NCI-H146 treated with DMSO at 0.1 percent for 48 hours (cell line): Measurements from ENCODE around the gene RNF213.
A peak's percentile ranks its signal among the peaks of the same experiment; 100 is the strongest.

Source experiments
- DNase-seq: peaks from one replicate; lab custom pipeline; 2025; ENCODE audit not compliant: unreplicated experiment; lab: John Stamatoyannopoulos, UW

The RNF213 gene

DNA sequence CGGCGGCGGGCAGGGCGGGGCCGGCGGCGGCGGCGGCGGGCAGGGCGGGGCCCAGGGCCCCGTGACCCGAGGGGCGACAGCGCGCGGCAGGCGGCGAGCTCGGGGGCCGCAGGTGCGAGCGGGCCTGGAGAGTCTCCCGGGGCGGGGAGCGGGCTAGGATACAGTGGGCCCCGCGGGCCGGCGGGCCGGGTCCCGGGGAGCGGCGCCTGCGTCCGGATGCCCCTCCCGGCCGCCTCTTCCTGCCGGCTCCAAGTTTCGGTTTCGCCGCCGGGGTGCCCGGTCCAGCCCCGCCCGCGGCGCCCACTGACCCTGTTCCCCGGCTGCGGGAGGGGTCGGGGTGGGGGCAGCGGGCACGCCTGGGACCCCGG, at the start of gene RNF213:
Gene RNF213 (plus strand): TSS at position 62 of the 368 bp plus-strand sequence. CDS start 2,830 bp downstream, outside the sequence.
- peak; percentile 32 for DNase-seq

- DNase-seq, result no peak
These were observed 48.5 kb upstream of the RNF213 start for GRCh38 chr17:80212109-80212508.

DNA sequence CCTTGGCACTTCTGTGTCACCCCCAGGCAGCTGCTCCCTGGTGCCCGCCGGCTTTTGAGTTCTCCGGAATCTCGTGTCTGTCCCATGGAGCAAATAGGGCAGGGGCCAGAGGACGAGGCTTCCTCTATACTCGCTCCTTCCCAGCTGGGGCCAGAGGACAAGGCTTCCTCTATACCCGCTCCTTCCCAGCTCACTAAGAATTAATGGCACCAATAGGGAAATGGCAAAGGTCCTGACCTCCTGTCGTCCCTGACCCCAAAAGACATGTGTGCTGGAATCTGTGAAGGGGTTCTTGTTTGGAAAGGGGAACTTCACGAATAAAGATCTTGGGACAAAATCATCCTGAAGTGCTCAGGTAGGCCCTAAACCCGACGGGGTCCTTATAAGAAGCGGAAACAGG, 48.1 kb upstream of the RNF213 start:
- DNase-seq, result no peak

DNA sequence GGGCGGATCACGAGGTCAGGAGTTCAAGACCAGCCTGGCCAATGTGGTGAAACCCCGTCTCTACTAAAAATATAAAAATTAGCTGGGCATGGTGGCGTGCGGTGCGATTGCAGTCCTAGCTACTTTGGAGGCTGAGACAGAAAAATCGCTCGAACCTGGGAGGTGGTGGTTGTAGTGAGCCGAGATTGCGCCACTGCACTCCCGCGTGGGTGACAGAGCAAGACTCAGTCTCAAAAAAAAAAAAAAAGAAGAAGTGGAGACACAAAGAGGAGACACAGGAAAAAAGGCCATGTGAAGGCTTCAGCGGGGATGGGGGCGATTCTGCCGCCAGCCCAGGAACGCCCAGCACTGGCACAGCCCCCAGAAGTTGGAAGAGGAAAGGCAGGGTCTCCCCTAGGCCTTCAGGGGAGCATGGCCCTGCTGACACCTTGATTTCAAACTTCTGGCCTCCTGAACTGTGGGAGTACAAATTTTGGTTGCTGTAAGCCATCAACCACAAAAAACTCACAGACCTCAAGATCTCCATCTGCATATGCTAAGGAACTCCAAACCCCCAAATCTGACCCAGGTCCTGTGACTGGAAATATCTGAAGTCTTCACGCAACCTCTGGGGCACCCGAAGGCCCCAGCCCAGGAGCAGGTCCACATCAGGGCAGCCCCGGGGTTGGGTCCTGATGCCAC, 47.5 kb upstream of the RNF213 start:
- DNase-seq, result no peak

- DNase-seq, result no peak
These were observed 47.0 kb upstream of the RNF213 start for GRCh38 chr17:80213643-80213975.

- no peak for DNase-seq
These were observed 46.4 kb upstream of the RNF213 start for GRCh38 chr17:80214012-80214877.

DNA sequence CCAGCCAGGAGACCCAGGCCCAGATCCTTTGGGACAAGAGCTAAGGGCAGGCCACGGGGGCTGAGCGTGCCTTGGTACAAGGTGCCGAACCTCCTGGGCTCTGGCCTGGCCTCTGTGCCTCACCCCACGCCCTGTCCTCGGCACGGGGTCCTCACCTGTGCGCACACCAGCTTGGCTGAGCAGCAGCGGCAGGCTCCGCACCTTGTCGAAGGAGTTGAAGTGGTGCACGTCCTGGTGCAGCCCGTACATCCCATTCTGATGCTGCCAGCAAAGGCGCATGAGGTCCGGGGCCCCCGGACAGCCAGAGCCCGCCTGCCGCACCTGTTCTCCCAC, 45.8 kb upstream of the RNF213 start:
- no peak for DNase-seq

DNA sequence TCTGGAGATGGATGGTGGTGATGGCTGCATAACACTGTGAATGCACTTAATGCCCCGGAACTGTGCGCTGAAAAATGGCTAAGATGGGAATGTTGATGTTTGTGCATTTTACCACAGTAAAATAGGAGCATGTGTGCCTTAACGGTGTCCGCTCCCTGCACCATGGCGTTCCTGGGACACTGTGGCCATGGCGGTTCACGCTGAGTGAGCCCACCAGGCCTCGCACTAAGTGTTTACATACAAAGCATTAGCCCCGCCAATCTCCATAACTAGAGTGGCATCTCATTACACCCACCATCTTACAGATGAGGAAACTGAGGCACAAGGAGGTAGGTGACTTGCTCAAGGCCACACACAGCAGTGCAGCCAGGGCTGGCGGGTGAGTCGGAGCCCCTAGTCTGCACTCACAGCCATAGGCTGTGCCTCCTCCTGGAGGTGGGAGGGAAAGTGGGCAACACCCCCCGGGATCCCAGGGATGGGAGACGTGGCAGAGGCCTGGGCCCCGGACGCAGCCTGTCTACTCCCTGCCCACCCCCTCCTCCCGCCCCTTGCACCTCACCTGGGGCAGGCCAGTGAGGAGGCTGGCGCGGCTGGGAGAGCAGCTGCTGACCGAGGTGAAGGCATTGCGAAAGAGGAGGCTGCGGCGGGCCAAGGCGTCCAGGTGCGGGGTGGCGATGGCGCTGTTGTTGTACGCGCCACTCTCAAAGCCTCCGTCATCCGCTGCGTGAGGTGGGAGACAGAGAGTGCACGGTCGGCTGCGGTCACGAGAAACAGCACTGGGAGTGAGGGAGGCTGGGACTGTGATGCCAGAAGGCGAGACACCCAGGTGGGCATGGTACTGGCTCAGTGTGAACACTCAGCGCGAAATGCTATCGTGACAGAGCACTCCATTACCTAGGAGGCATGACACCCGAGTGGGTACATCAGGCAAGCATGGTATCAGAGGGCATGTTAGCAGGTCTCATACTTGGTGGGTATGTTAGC, 43.9 kb upstream of the RNF213 start:
- DNase-seq, result no peak

DNA sequence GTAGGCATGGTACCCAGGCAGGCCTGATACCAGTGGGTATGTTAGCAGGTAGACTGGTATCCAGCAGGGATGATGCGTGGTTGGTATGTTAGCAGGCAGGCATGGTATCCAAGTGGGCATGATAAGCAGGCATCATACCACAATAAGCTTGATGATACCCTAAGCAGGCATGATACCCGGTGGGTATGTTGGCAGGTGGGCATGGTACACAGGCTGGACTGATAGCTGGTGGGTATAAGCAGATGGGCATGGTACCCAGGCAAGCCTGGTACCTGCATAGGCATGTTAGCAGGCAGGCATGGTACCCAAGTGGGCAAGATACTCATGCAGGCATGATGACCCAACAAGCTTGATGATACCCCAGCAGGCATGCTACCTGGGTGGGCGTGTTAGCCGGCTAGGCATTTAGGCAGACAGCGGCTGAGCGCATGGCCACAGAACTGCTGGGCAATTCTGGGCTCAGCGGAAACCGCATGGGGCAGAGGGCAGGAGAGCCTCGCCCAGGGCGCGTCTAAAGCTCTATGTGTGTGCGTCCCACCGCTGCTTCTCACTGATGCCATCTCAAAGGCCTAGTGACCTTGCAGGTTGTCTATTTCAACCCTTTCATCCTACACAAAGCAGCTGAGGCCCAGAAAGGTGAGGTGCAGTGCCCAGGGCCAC, 42.8 kb upstream of the RNF213 start:
- DNase-seq, result no peak

DNA sequence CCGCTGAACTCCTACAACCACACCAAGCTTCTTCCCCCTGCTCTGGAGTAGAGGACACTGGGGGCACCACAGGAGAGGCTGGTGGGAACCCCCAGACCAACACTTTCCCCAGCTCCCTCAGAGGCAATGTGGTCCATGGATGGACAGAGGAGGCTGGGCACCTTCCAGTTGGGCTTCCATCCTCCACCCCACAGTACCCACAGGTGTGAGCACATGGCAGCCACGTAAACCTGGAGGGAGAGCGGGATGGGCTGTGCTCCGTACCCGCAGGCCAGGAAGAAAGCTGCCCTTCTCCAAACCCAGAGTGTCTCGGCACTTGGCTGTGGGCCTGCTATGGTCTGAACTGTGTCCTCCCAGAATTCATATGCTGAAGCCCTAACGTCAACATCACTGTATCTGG, 42.3 kb upstream of the RNF213 start:
- DNase-seq, result no peak

DNA sequence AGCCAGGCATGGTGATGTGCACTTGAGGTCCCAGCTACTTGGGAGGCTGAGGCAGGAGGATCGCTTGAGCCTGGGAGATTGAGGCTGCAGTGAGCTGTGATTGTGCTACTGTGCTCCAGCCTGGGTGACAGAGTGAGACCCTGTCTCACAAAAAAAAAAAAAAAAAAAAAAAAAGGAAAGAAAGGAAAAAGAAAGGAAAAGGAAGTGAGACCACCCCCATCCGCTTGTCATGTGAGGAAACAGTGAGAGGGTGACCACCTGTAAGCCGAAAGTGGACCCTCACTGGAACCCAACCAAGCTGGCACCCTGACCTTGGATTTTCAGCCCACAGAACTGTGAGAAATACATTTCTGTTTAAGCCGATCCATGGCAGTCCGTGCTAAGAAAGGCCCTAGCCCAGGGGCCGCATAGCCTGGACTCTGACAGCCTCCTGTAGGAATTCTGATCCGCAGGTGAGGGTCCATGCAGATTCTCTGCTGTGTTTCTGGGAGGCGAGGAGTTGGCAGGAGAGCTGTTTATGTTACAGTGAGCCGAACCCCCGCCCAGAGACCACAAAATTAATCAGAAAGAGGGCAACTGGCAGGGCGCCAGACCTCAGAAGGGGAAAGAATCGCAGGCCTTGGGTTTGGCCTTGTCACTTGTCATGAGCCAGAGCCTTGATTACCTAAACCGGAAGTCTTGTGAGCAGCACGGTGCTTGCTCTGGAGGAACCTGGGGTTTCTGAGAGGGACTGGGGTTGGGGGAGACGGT, 41.5 kb upstream of the RNF213 start:
- DNase-seq, result peak; percentile 1

GRCh38 chr17:80219763-80220053, 40.9 kb upstream of the RNF213 start:
- no peak for DNase-seq

GRCh38 chr17:80220054-80220735, 40.5 kb upstream of the RNF213 start, which contains the start of the genes SGSH and SLC26A11:
SGSH (minus strand) TSS chr17:80220333; CDS start chr17:80220313, 20 bp downstream.
SLC26A11 (plus strand) TSS chr17:80220427; CDS start chr17:80221561, 1,134 bp downstream.
- peak; percentile 67 for DNase-seq

- DNase-seq, result peak; percentile 19
These were observed 39.9 kb upstream of the RNF213 start for GRCh38 chr17:80220736-80221215.

DNA sequence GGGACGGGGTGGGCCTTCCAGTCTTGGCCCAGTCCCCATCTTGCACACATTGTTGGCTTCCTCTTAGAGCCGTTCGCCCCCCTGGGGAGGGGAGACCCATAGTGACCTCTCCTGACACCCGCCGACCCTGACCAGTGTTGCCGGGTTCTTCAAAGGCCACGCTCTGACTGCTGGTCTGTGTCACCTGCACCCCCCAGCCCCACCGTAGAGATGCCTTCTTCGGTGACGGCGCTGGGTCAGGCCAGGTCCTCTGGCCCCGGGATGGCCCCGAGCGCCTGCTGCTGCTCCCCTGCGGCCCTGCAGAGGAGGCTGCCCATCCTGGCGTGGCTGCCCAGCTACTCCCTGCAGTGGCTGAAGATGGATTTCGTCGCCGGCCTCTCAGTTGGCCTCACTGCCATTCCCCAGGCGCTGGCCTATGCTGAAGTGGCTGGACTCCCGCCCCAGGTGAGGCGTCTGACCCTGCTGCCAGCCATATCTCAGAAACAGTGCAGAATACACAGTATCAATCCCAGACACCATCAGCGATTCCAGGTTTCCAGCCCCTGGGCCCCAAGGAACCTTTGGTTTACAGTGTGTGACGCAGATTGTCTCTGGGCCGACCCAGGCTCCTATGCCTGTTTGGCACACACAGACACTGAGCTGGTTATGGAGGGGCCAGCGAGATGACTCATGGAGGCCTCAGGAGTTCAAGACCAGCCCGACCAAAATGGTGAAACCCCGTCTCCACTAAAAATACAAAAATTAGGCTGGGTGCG, 39.1 kb upstream of the RNF213 start:
- DNase-seq, result no peak

DNA sequence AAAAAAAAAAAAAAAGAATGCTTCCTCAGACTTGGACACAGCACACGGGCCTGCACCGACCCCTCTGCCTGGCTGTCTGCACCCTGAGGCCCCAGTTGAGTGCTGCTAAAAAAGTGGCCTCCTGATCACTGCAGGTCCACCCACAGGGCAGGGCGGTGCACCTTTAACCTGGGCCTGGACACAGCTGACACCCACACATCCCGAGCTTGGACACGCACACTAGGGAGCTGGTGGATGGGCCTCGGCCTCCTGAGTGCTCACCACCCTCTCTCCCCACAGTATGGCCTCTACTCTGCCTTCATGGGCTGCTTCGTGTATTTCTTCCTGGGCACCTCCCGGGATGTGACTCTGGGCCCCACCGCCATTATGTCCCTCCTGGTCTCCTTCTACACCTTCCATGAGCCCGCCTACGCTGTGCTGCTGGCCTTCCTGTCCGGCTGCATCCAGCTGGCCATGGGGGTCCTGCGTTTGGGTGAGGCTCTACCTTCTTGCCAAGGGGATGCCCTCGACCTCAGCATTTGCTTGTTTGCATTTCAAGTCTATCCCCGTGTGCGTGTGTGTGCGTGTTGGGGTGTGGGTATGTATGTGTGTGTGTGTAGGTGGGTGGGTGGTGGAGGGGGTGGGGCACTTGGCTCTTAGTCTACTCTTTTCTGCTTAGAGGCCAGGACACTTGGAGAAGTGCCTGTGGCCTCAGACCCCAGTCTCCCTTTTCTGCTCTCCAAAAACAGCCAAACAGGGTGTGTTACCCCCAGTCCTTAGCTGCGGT, 38.1 kb upstream of the RNF213 start:
- no peak for DNase-seq

DNA sequence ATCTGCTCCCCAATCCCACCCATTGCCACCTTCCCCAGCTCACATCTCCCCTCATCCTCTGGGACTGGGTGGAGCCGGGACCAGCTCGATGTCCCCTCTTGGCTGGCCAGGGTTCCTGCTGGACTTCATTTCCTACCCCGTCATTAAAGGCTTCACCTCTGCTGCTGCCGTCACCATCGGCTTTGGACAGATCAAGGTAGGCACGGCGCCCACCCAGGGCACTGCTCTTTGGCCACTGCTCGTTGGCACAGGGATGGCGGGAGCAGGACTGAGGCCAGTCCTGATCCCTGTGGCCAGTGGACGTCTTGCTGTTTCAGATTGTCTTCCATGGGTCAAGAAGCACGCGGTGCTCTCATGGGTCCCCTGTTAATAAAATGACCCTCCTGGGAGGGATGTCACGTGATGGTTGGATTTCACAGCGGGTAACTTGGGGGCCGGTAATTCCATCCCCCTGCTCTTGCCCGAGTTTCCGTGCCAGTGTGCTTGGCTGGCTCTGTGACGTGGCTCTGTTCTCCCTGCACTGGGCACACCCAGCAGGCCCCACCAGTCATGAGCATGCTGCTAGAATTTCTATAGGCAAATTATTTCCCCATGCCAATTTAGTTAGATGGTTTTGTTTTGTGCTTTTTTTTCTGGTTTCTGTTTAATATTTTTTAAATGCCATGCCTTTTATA, 37.4 kb upstream of the RNF213 start:
- DNase-seq, result no peak
